B cell (primary cell): ENCODE measurements around the gene DHX8.

Experiments
- CTCF ChIP-seq: fragments of 200-600 bp; IDR thresholded peaks from one replicate; pipeline ENCODE4 v1.8.0; 2022; ENCODE audit warnings: antibody characterized with exemption, mild to moderate bottlenecking
- EZH2 ChIP-seq: IDR thresholded peaks from 2 replicates; pipeline ENCODE4 v1.6.1; 2012; ENCODE audit warnings: borderline replicate concordance, low read depth, mild to moderate bottlenecking, moderate library complexity, low read length; ENCODE audit not compliant: insufficient read depth, poor library complexity, severe bottlenecking

GRCh38 chr17:43434902-43435319, 48.9 kb upstream of the DHX8 start:
- TF ChIP-seq CTCF (no peak), EZH2 (no peak)
